Measurements from ENCODE around the gene HOXC10. TPM values are rescaled to one million over a fixed set of nuclear protein-coding genes. Genes with fewer than 3 reads are reported as not detected.

The HOXC10 gene
- total RNA-seq, 1 donor from 2014 or later = not detected

- Mint-ChIP-seq H3K36me3 (ENCODE audit: unreplicated experiment) (no peaks in the 10 kb centered on the region), H3K27me3 (ENCODE audit: unreplicated experiment) (peaks cover 48% of the 10 kb centered on the region), H3K9me3 (ENCODE audit: unreplicated experiment) (peaks cover 2% of the 10 kb centered on the region), H3K27ac (ENCODE audit: unreplicated experiment) (no peak within 1 kb of the TSS), H3K4me3 (ENCODE audit: unreplicated experiment) (peak within 1 kb of the TSS; percentile 70), H3K4me1 (ENCODE audit: low read depth, unreplicated experiment) (peaks cover 1% of the 10 kb centered on the region)
- peak; percentile 90 for DNase-seq
- TF ChIP-seq CTCF (IDR thresholded peaks at IDR 0.05; ENCODE audit: partially characterized antibody, unreplicated experiment) = no peak
Observed at GRCh38 chr12:53938326-53939140, 46.4 kb upstream of the HOXC10 start, which contains the start of gene HOXC13. Gene HOXC13, plus strand, starts transcription at chr12:53938831. Its CDS starts 76 bp downstream, at chr12:53938907.

DNA sequence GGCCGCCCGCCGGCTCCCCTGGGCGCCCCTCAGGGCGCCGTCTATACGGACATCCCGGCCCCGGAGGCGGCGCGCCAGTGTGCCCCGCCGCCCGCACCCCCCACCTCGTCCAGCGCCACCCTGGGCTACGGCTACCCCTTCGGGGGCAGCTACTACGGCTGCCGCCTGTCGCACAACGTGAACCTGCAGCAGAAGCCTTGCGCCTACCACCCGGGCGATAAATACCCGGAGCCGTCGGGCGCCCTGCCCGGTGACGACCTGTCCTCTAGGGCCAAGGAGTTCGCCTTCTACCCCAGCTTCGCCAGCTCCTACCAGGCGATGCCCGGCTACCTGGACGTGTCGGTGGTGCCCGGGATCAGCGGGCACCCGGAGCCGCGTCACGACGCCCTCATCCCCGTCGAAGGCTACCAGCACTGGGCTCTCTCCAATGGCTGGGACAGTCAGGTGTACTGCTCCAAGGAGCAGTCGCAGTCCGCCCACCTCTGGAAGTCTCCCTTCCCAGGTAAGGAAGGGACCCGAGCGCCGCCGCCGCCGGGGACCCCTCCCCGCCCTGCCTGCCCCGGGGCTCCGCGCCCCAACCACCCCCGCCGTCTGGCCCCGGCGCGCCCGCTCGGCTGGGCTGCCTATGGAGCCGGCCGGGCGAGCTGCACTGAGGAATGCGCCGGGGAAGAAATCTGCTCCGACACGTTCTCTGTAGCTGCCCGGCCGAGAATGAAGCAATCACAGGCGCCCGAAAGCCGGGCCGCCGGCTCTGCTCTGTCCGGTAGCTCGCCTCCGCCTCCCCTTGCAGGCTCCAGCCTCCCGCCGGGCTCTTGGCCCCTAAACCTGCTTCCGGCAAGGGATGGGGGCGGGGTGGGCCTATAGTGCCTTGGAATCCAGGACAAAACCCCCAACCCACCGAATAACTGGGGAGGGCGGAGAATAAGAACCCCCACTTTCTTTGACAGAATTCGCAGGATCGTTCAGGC, 45.5 kb upstream of the HOXC10 start:
- TF ChIP-seq CTCF (IDR thresholded peaks at IDR 0.05; ENCODE audit: partially characterized antibody, unreplicated experiment) = no peak
- Mint-ChIP-seq H3K9me3 (ENCODE audit: unreplicated experiment) (peaks cover 2% of the 10 kb centered on the region), H3K36me3 (ENCODE audit: unreplicated experiment) (no peaks in the 10 kb centered on the region), H3K27ac (ENCODE audit: unreplicated experiment) (no peak overlapping the region), H3K27me3 (ENCODE audit: unreplicated experiment) (peaks cover 54% of the 10 kb centered on the region), H3K4me1 (ENCODE audit: low read depth, unreplicated experiment) (peaks cover 1% of the 10 kb centered on the region), H3K4me3 (ENCODE audit: unreplicated experiment) (no peak overlapping the region)
- no peak for DNase-seq

- Mint-ChIP-seq H3K27ac (ENCODE audit: unreplicated experiment) (no peak overlapping the region), H3K36me3 (ENCODE audit: unreplicated experiment) (no peaks in the 10 kb centered on the region), H3K27me3 (ENCODE audit: unreplicated experiment) (peaks cover 50% of the 10 kb centered on the region), H3K4me3 (ENCODE audit: unreplicated experiment) (no peak overlapping the region), H3K4me1 (ENCODE audit: low read depth, unreplicated experiment) (no peaks in the 10 kb centered on the region), H3K9me3 (ENCODE audit: unreplicated experiment) (peaks cover 2% of the 10 kb centered on the region)
- no peak for TF ChIP-seq CTCF (IDR thresholded peaks at IDR 0.05; ENCODE audit: partially characterized antibody, unreplicated experiment)
- no peak for DNase-seq
Observed at GRCh38 chr12:53940443-53941014, 44.4 kb upstream of the HOXC10 start.

- Mint-ChIP-seq H3K9me3 (ENCODE audit: unreplicated experiment) (peaks cover 2% of the 10 kb centered on the region), H3K4me1 (ENCODE audit: low read depth, unreplicated experiment) (no peaks in the 10 kb centered on the region), H3K36me3 (ENCODE audit: unreplicated experiment) (no peaks in the 10 kb centered on the region), H3K27ac (ENCODE audit: unreplicated experiment) (no peak overlapping the region), H3K4me3 (ENCODE audit: unreplicated experiment) (no peak overlapping the region), H3K27me3 (ENCODE audit: unreplicated experiment) (peaks cover 47% of the 10 kb centered on the region)
- TF ChIP-seq CTCF (IDR thresholded peaks at IDR 0.05; ENCODE audit: partially characterized antibody, unreplicated experiment) = no peak
- no peak for DNase-seq
Observed at GRCh38 chr12:53941187-53941586, 43.8 kb upstream of the HOXC10 start.

All from glutamatergic neuron (in vitro differentiated cells).